WTC11 (cell line): ENCODE data around the gene PRLR. TPM values are rescaled to one million over a fixed set of nuclear protein-coding genes. Genes with fewer than 3 reads are reported as not detected.

Experiments used
- ATAC-seq: fragments of 200-7000 bp; cut with Tn5 transposase; 2 replicates; pipeline ENCODE4 v1.10.0; 2021; ENCODE audit warnings: mild to moderate bottlenecking, moderate library complexity
- CTCF ChIA-PET: fragments of 300-600 bp; sonication (Branson Sonifier 250); formaldehyde crosslinking; loops from one replicate; lab custom pipeline; 2021; ENCODE audit warnings: antibody characterized with exemption; lab: Charles Lee
- POLR2A ChIA-PET: fragments of 350-600 bp; sonication (Branson Sonifier 250); formaldehyde crosslinking; loops from one replicate; lab custom pipeline; 2021; ENCODE audit warnings: antibody characterized with exemption; lab: Charles Lee
- DNase-seq: peaks from one replicate; pipeline ENCODE4 v3.0.0; 2021; ENCODE audit warnings: low spot score
- H3K27ac Mint-ChIP-seq: 2 replicates; pipeline ENCODE4 v1.8.0; 2021; ENCODE audit warnings: mixed read lengths
- H3K27me3 Mint-ChIP-seq: 2 replicates; pipeline ENCODE4 v1.8.0; 2021; ENCODE audit warnings: low read depth, mild to moderate bottlenecking, moderate library complexity, mixed read lengths
- H3K36me3 Mint-ChIP-seq: 2 replicates; pipeline ENCODE4 v1.8.0; 2021; ENCODE audit warnings: mixed read lengths
- H3K4me1 Mint-ChIP-seq: 2 replicates; pipeline ENCODE4 v1.8.0; 2022; ENCODE audit warnings: mixed read lengths
- H3K4me3 Mint-ChIP-seq: 2 replicates; pipeline ENCODE4 v1.8.0; 2021; ENCODE audit warnings: mild to moderate bottlenecking, moderate library complexity, mixed read lengths
- H3K9me3 Mint-ChIP-seq: 2 replicates; pipeline ENCODE4 v1.8.0; 2021; ENCODE audit warnings: mixed read lengths
- KAT7 ChIP-seq: sonication (generic); formaldehyde crosslinking; IDR thresholded peaks from 2 replicates; pipeline ENCODE4 v1.8.1; 2023; ENCODE audit warnings: missing genetic modification reagents, mild to moderate bottlenecking, borderline replicate concordance
- MYBL2 ChIP-seq: sonication (generic); formaldehyde crosslinking; IDR thresholded peaks from 2 replicates; pipeline ENCODE4 v1.8.1; 2023; ENCODE audit warnings: mild to moderate bottlenecking, moderate library complexity, missing genetic modification reagents
- NFATC4 ChIP-seq: fragments of 250-450 bp; sonication (Bioruptor Pico); IDR thresholded peaks from 2 replicates; pipeline ENCODE4 v1.9.0; 2021; ENCODE audit warnings: mild to moderate bottlenecking
- PRRX2 ChIP-seq: fragments of 250-450 bp; sonication (Bioruptor Pico); IDR thresholded peaks from 2 replicates; pipeline ENCODE4 v1.8.0; 2021; ENCODE audit warnings: mild to moderate bottlenecking
- RELA ChIP-seq: sonication (generic); formaldehyde crosslinking; IDR thresholded peaks from 2 replicates; pipeline ENCODE4 v1.8.1; 2022; ENCODE audit warnings: missing genetic modification reagents, mild to moderate bottlenecking, borderline replicate concordance
- SMAD3 ChIP-seq: sonication (generic); formaldehyde crosslinking; IDR thresholded peaks from 2 replicates; pipeline ENCODE4 v1.8.0; 2022; ENCODE audit warnings: missing genetic modification reagents, mild to moderate bottlenecking, borderline replicate concordance
- ZNF219 ChIP-seq: sonication (generic); formaldehyde crosslinking; IDR thresholded peaks from 2 replicates; pipeline ENCODE4 v1.8.0; 2023; ENCODE audit warnings: missing genetic modification reagents, mild to moderate bottlenecking, borderline replicate concordance
- ZNF396 ChIP-seq: fragments of 250-450 bp; sonication (Bioruptor Pico); IDR thresholded peaks from 2 replicates; pipeline ENCODE4 v1.8.0; 2021; ENCODE audit warnings: mild to moderate bottlenecking, moderate library complexity, borderline replicate concordance
- ZNF423 ChIP-seq: fragments of 250-450 bp; sonication (Bioruptor Pico); IDR thresholded peaks from 2 replicates; pipeline ENCODE4 v2.1.2; 2022; ENCODE audit warnings: mild to moderate bottlenecking, moderate library complexity
- total RNA-seq: library from RNA; stranded (reverse); gene quantifications from 3 replicates; pipeline ENCODE4 v1.2.3, GENCODE V29; 2021
- TF ChIP-seq, protein P1 (sequence below): fragments of 250-450 bp; sonication (Bioruptor Pico); IDR thresholded peaks from 2 replicates; pipeline ENCODE4 v1.9.0; 2021; ENCODE audit warnings: mild to moderate bottlenecking
- TF ChIP-seq, protein P2 (sequence below): sonication (generic); formaldehyde crosslinking; IDR thresholded peaks from 2 replicates; pipeline ENCODE4 v1.8.1; 2023; ENCODE audit warnings: mild to moderate bottlenecking, missing genetic modification reagents, borderline replicate concordance
- TF ChIP-seq, protein P3 (sequence below): fragments of 200-600 bp; IDR thresholded peaks from 2 replicates; pipeline ENCODE4 v1.8.0; 2022; ENCODE audit warnings: antibody characterized with exemption
- TF ChIP-seq, protein P4 (sequence below): fragments of 250-450 bp; sonication (Bioruptor Pico); IDR thresholded peaks from 2 replicates; pipeline ENCODE4 v1.9.0; 2021; ENCODE audit warnings: mild to moderate bottlenecking, borderline replicate concordance
- TF ChIP-seq, protein P5 (sequence below): sonication (generic); formaldehyde crosslinking; IDR thresholded peaks from 2 replicates; pipeline ENCODE4 v1.8.1; 2022; ENCODE audit warnings: missing genetic modification reagents, borderline replicate concordance

PRLR gene
- total RNA-seq, 1 experiment from 2014 or later = 3.2 TPM

DNA sequence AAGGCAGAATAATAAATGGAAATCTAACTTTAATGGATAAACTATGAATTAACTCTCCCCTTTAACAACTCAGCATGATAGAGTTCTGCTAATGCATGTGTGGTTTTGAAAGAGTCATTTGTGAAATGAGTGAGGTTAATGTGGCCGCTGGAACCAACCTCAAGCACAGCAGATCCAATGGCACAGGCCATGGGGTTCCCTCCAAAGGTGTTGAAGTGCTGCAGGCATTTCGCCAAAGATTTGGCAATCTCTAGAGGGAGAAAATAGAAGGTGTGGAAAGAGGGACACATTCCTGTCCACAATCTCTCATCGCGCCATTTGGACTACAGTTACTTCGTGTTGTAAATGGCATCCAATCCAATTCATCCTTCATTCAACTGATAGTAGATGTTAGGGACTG is 217.5 kb downstream of the PRLR start (continued):
- TF ChIP-seq, protein P1, sequence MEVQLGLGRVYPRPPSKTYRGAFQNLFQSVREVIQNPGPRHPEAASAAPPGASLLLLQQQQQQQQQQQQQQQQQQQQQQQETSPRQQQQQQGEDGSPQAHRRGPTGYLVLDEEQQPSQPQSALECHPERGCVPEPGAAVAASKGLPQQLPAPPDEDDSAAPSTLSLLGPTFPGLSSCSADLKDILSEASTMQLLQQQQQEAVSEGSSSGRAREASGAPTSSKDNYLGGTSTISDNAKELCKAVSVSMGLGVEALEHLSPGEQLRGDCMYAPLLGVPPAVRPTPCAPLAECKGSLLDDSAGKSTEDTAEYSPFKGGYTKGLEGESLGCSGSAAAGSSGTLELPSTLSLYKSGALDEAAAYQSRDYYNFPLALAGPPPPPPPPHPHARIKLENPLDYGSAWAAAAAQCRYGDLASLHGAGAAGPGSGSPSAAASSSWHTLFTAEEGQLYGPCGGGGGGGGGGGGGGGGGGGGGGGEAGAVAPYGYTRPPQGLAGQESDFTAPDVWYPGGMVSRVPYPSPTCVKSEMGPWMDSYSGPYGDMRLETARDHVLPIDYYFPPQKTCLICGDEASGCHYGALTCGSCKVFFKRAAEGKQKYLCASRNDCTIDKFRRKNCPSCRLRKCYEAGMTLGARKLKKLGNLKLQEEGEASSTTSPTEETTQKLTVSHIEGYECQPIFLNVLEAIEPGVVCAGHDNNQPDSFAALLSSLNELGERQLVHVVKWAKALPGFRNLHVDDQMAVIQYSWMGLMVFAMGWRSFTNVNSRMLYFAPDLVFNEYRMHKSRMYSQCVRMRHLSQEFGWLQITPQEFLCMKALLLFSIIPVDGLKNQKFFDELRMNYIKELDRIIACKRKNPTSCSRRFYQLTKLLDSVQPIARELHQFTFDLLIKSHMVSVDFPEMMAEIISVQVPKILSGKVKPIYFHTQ (CRISPR knock-in tag) = no peak
- TF ChIP-seq MYBL2 (CRISPR knock-in tag) = no peak
- TF ChIP-seq, all 79 proteins: peak for 0

DNA sequence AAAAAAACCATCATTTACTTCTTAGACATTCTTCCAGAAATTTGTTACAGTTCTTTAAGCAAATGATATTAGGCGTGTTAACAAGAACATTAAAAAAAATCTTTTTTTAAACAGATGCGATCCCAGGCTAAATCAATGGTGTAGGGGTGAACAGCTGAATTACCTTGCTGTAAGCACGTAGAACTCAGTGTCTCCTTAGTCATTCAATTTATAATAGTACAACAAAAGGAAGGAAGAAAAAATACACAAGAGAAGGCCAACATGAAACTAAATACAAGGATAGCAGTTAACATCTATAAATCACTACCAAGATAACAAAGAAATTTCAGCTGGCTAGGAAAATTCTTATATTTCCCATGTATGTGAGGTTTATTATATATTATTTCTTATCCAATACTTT is 217.9 kb downstream of the PRLR start:
- Mint-ChIP-seq H3K4me3 (no peak overlapping the region), H3K36me3 (no peaks in the 10 kb centered on the region), H3K27ac (no peak overlapping the region), H3K9me3 (peaks cover 14% of the 10 kb centered on the region), H3K27me3 (no peaks in the 10 kb centered on the region; the same call in 1 of the 2 replicates), H3K4me1 (no peaks in the 10 kb centered on the region)
- no peak for ATAC-seq
- ChIA-PET CTCF (no interaction called here), POLR2A (no interaction called here)
- TF ChIP-seq ZNF396 (CRISPR knock-in tag) (no peak), ZNF219 (CRISPR knock-in tag) (no peak)
- TF ChIP-seq, protein P2, sequence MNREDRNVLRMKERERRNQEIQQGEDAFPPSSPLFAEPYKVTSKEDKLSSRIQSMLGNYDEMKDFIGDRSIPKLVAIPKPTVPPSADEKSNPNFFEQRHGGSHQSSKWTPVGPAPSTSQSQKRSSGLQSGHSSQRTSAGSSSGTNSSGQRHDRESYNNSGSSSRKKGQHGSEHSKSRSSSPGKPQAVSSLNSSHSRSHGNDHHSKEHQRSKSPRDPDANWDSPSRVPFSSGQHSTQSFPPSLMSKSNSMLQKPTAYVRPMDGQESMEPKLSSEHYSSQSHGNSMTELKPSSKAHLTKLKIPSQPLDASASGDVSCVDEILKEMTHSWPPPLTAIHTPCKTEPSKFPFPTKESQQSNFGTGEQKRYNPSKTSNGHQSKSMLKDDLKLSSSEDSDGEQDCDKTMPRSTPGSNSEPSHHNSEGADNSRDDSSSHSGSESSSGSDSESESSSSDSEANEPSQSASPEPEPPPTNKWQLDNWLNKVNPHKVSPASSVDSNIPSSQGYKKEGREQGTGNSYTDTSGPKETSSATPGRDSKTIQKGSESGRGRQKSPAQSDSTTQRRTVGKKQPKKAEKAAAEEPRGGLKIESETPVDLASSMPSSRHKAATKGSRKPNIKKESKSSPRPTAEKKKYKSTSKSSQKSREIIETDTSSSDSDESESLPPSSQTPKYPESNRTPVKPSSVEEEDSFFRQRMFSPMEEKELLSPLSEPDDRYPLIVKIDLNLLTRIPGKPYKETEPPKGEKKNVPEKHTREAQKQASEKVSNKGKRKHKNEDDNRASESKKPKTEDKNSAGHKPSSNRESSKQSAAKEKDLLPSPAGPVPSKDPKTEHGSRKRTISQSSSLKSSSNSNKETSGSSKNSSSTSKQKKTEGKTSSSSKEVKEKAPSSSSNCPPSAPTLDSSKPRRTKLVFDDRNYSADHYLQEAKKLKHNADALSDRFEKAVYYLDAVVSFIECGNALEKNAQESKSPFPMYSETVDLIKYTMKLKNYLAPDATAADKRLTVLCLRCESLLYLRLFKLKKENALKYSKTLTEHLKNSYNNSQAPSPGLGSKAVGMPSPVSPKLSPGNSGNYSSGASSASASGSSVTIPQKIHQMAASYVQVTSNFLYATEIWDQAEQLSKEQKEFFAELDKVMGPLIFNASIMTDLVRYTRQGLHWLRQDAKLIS (CRISPR knock-in tag) = no peak
- TF ChIP-seq, protein P3, sequence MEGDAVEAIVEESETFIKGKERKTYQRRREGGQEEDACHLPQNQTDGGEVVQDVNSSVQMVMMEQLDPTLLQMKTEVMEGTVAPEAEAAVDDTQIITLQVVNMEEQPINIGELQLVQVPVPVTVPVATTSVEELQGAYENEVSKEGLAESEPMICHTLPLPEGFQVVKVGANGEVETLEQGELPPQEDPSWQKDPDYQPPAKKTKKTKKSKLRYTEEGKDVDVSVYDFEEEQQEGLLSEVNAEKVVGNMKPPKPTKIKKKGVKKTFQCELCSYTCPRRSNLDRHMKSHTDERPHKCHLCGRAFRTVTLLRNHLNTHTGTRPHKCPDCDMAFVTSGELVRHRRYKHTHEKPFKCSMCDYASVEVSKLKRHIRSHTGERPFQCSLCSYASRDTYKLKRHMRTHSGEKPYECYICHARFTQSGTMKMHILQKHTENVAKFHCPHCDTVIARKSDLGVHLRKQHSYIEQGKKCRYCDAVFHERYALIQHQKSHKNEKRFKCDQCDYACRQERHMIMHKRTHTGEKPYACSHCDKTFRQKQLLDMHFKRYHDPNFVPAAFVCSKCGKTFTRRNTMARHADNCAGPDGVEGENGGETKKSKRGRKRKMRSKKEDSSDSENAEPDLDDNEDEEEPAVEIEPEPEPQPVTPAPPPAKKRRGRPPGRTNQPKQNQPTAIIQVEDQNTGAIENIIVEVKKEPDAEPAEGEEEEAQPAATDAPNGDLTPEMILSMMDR = no peak
- no peak for DNase-seq

DNA sequence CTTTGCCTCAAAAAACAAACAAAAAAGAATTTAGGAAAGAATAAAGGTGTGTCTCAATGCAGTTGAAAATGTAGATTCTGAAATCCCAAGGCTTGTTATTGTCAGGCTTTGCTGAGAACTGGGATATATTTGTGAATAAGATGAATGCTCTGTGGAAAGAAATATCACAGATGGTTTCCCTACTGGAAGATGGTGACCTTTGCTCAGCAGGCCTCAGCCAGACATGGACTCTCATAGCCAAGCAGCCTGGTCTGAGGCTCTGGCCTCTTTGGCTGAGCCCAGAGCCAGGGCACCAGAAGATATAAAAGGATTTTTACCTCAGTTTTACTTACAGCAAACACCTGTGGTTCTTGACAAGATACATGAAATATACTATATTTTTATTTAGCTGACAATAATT is 219.6 kb downstream of the PRLR start:
- no peak for DNase-seq
- peaks cover 9% of the 10 kb centered on the region for H3K9me3 Mint-ChIP-seq
- ChIA-PET POLR2A (no interaction called here), CTCF (no interaction called here)
- H3K36me3 Mint-ChIP-seq = no peaks in the 10 kb centered on the region
- ATAC-seq = no peak
- no peaks in the 10 kb centered on the region; the same call in 1 of the 2 replicates for H3K27me3 Mint-ChIP-seq
- TF ChIP-seq KAT7 (CRISPR knock-in tag) = no peak
- TF ChIP-seq NFATC4 (CRISPR knock-in tag) = no peak
- no peak for TF ChIP-seq ZNF423 (CRISPR knock-in tag)
- no peak for TF ChIP-seq SMAD3 (CRISPR knock-in tag)
- H3K4me1 Mint-ChIP-seq = no peaks in the 10 kb centered on the region
- H3K4me3 Mint-ChIP-seq = no peak overlapping the region
- H3K27ac Mint-ChIP-seq = no peak overlapping the region

DNA sequence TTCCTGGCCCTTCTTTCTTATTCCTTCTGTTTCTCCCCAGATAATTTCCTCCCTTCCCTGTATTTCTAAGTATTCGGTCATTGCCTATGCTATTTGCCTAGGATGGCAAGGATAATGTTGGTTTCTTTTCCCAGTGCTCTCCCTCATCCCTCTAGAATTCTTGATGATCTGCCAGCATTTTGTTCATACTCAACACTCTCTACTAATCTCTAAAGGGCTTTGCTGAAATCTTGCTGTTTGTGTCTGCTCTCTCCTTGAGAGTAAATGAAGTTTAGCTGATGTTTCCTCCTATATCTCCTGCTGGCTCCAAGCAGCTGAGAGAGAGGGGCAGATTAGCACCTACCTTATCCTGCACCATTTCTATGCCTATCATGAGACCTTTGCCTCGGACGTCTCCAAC is 220.6 kb downstream of the PRLR start:
- Mint-ChIP-seq H3K27me3 (no peaks in the 10 kb centered on the region; the same call in 1 of the 2 replicates), H3K27ac (no peak overlapping the region), H3K9me3 (peaks cover 9% of the 10 kb centered on the region), H3K4me3 (no peak overlapping the region), H3K36me3 (no peaks in the 10 kb centered on the region), H3K4me1 (peaks cover 3% of the 10 kb centered on the region)
- ChIA-PET CTCF (no interaction called here), POLR2A (no interaction called here)
- ATAC-seq (no peak), DNase-seq (no peak)
- TF ChIP-seq, protein P4, sequence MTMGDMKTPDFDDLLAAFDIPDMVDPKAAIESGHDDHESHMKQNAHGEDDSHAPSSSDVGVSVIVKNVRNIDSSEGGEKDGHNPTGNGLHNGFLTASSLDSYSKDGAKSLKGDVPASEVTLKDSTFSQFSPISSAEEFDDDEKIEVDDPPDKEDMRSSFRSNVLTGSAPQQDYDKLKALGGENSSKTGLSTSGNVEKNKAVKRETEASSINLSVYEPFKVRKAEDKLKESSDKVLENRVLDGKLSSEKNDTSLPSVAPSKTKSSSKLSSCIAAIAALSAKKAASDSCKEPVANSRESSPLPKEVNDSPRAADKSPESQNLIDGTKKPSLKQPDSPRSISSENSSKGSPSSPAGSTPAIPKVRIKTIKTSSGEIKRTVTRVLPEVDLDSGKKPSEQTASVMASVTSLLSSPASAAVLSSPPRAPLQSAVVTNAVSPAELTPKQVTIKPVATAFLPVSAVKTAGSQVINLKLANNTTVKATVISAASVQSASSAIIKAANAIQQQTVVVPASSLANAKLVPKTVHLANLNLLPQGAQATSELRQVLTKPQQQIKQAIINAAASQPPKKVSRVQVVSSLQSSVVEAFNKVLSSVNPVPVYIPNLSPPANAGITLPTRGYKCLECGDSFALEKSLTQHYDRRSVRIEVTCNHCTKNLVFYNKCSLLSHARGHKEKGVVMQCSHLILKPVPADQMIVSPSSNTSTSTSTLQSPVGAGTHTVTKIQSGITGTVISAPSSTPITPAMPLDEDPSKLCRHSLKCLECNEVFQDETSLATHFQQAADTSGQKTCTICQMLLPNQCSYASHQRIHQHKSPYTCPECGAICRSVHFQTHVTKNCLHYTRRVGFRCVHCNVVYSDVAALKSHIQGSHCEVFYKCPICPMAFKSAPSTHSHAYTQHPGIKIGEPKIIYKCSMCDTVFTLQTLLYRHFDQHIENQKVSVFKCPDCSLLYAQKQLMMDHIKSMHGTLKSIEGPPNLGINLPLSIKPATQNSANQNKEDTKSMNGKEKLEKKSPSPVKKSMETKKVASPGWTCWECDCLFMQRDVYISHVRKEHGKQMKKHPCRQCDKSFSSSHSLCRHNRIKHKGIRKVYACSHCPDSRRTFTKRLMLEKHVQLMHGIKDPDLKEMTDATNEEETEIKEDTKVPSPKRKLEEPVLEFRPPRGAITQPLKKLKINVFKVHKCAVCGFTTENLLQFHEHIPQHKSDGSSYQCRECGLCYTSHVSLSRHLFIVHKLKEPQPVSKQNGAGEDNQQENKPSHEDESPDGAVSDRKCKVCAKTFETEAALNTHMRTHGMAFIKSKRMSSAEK (CRISPR knock-in tag) = no peak
- TF ChIP-seq, protein P5, sequence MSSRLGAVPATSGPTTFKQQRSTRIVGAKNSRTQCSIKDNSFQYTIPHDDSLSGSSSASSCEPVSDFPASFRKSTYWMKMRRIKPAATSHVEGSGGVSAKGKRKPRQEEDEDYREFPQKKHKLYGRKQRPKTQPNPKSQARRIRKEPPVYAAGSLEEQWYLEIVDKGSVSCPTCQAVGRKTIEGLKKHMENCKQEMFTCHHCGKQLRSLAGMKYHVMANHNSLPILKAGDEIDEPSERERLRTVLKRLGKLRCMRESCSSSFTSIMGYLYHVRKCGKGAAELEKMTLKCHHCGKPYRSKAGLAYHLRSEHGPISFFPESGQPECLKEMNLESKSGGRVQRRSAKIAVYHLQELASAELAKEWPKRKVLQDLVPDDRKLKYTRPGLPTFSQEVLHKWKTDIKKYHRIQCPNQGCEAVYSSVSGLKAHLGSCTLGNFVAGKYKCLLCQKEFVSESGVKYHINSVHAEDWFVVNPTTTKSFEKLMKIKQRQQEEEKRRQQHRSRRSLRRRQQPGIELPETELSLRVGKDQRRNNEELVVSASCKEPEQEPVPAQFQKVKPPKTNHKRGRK (CRISPR knock-in tag) = no peak
- TF ChIP-seq RELA (CRISPR knock-in tag) = no peak
- TF ChIP-seq MYBL2 (CRISPR knock-in tag) = no peak
- no peak for TF ChIP-seq PRRX2 (CRISPR knock-in tag)
